Mucosa of descending colon (tissue), 3 donors: Measurements from ENCODE around the gene SOX13. TPM values are rescaled to one million over a fixed set of nuclear protein-coding genes. Genes with fewer than 3 reads are reported as not detected.

Source experiments
- ATAC-seq: fragments of 200-7000 bp; cut with Tn5 transposase; one replicate; pipeline ENCODE4 v1.9.1; 2020; ENCODE audit warnings: mild to moderate bottlenecking, moderate library complexity
- DNase-seq, 3 donors: peaks; one replicate each; pipeline ENCODE4 v3.0.0-alpha.2; 2020
- H3K36me3 ChIP-seq: fragments of 200-600 bp; one replicate; pipeline ENCODE4 v1.8.0; 2021; ENCODE audit warnings: low read depth, mild to moderate bottlenecking
- H3K4me1 ChIP-seq: fragments of 200-600 bp; one replicate; pipeline ENCODE4 v1.8.0; 2021; ENCODE audit warnings: low read depth, mild to moderate bottlenecking
- H3K4me3 ChIP-seq: fragments of 200-600 bp; one replicate; pipeline ENCODE4 v1.8.0; 2021; ENCODE audit warnings: mild to moderate bottlenecking
- H3K9me3 ChIP-seq: fragments of 200-600 bp; one replicate; pipeline ENCODE4 v1.8.0; 2021; ENCODE audit warnings: mild to moderate bottlenecking
- intact Hi-C, 2 donors: fragments of 100-400 bp; cut with DNase I in 1 of 2; cut with micrococcal nuclease in 1 of 2; formaldehyde crosslinking; loops; one replicate each; pipeline versions ENCODE4 v1.11.0 to v1.11.1; 2022; cut with DNase I, micrococcal nuclease
- long read RNA-seq, 2 donors: library from polyadenylated mRNA; unstranded; transcript quantifications; one replicate each; pipeline ENCODE4 v2.0.0, GENCODE V29; 2019 to 2021
- total RNA-seq, 3 donors: library from RNA; stranded (reverse); fragmentation: NEBNext Ultra II Directional in 2 of 3; extraction: Animal tissue kit (Norgen Biotek cat#: 25700) in 2 of 3; gene quantifications; one replicate each; pipeline versions ENCODE4 v1.2.1 to v1.2.4, GENCODE V29; 2021 to 2023
- TF ChIP-seq, protein P1 (sequence below): fragments of 200-600 bp; IDR thresholded peaks from one replicate; pipeline ENCODE4 v1.8.0; 2022; ENCODE audit warnings: antibody characterized with exemption, mild to moderate bottlenecking
- donor health status: DM: no; HTN: no; CAD: no; lungs with moderate emphysema.
- donor health status: DM: no; HTN: no; CAD: no.
- donor health status: DM: no; HTN: yes; CAD: no.

SOX13 gene
- 10 to 100 TPM; 39.8 to 69.2 (median 40.7) TPM for total RNA-seq
- long read RNA-seq, donor 1, partial matches to known transcripts: 19 of 35 reads
- long read RNA-seq, donor 1, other reads (novel, unspliced or antisense): 12 of 35 reads
- long read RNA-seq, donor 2, partial matches to known transcripts: 0 of 3 reads
- long read RNA-seq, donor 2, other reads (novel, unspliced or antisense): 3 of 3 reads

DNA sequence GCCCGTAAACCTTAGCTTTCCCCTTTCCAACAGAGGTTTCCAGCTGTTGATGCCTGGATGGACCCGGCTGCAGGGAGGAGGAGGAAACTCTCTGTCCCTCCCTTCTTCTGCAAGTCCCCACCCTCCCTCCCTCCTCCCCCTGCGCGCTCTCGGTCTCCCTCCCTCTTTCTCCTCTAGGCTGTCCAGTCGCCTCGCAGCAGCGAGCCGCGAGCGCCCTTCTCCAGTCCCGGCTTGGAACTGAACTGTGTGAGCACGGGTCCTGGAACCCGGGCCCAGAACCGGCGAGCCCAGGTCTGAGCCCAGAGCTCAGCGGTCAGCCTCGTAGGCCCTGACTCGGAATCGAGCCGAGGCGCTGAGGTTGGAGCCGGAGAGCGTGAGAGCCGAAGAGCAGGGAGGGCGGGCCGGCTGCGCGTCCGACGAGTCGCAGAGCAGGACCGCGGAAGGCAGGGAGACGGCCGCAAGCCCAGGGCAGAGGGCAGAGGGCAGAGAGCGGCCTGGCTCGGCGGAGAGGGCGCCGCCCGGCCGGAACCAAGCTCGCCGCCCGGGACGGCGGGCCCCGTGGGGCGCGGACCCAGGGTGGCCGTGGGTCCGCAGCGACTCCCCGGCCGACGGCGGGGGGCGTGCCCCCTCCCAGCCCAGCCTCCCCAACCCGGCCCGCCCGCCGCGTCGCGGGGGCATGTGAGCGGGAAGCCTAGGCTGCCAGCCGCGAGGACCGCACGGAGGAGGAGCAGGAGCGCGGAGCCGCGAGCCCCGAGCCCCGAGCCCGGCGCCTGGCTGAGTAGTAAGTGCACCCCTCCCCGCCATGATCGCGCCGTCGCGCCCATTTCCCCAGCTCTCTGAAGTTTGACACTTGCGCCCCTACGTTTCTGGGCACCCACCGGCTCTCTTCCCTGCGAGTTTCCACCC lies at the start of gene SOX13:
Gene SOX13 (plus strand): TSS at position 185 of the 906 bp plus-strand sequence. CDS start 39,801 bp downstream, outside the sequence.
- intact Hi-C loops: loop anchor here in 1 of 2 donors (10.0 kb wide), 1 partner anchor 52 kb away; no protein-coding TSS in a partner anchor

DNA sequence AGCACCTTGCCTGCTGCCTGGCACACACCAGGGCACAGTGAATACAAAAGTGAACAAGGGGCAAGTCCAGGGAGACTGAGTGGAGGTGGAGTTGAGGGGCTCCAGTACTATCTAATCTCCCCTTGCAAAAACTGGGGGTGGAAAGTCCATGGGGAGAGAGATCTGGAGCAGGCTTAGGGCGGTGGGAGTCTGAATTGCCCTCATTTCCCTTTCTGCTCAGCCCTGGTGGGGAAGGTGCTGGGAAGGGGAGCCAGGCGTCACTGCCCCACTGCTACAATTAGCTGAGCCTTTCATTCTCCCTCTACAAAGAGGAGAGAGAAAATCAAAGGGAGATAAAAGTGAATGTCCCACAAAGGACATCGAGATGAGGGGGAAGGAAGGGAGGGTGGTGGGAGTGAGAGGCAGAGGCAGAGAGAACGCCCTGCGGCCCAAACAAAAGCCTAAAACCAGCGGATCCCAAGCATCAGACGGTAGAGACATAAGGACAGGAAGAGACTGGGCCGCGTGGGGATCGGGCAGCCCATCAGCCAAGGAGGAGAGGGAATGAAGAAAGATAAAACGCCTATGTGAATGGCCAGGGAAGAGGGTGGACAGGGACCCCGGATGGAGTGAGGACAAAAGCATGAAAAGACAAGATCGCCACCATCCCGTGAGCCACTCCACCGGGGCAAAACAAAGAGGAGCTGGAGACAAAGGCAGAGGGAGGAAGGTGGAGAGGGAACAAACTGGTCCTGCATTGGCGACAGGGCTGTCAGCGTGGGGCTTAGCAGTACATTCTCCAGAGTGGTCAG lies 46.8 kb upstream of the SOX13 start:
- H3K9me3 ChIP-seq: no peaks in the 10 kb centered on the region
- DNase-seq (no peak), ATAC-seq (no peak)
- H3K4me1 ChIP-seq: no peaks in the 10 kb centered on the region
- H3K4me3 ChIP-seq: no peak overlapping the region
- no peaks in the 10 kb centered on the region for H3K36me3 ChIP-seq
- TF ChIP-seq, protein P1, sequence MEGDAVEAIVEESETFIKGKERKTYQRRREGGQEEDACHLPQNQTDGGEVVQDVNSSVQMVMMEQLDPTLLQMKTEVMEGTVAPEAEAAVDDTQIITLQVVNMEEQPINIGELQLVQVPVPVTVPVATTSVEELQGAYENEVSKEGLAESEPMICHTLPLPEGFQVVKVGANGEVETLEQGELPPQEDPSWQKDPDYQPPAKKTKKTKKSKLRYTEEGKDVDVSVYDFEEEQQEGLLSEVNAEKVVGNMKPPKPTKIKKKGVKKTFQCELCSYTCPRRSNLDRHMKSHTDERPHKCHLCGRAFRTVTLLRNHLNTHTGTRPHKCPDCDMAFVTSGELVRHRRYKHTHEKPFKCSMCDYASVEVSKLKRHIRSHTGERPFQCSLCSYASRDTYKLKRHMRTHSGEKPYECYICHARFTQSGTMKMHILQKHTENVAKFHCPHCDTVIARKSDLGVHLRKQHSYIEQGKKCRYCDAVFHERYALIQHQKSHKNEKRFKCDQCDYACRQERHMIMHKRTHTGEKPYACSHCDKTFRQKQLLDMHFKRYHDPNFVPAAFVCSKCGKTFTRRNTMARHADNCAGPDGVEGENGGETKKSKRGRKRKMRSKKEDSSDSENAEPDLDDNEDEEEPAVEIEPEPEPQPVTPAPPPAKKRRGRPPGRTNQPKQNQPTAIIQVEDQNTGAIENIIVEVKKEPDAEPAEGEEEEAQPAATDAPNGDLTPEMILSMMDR: no peak
- intact Hi-C loops: no loop called here

More for the DNA sequence above, at the start of gene SOX13:
- DNase-seq (peak; percentile 88 to 91 (median 91)), ATAC-seq (peak; percentile 83)
- Histone ChIP-seq H3K4me3 (peak within 1 kb of the TSS; percentile 46), H3K4me1 (peaks cover 8% of the 10 kb centered on the region), H3K9me3 (no peaks in the 10 kb centered on the region), H3K36me3 (no peaks in the 10 kb centered on the region)
- TF ChIP-seq, protein P1: no peak

DNA sequence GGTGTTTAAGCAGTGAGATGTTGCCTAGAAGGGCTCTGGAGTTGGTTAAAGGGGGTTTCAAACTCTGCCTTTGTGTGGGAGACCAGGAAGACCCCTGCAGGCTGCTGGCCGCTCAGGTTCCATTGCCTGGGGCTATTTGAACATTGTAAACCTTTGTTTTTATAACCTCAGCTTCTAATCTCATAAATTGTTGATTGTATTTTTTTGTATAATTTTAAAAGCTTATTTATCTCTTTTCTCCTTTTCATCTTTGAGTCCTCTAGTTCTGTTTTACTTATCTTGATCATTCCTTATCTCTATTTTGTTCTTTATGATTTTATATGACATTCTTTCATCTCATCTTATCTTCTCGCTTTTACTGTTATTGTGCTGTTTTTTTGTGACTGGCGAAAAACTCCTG lies 45.5 kb upstream of the SOX13 start:
- Histone ChIP-seq H3K9me3 (no peaks in the 10 kb centered on the region), H3K4me1 (no peaks in the 10 kb centered on the region), H3K4me3 (no peak overlapping the region), H3K36me3 (no peaks in the 10 kb centered on the region)
- TF ChIP-seq, protein P1: no peak
- intact Hi-C loops: no loop called here
- DNase-seq (no peak), ATAC-seq (no peak)

DNA sequence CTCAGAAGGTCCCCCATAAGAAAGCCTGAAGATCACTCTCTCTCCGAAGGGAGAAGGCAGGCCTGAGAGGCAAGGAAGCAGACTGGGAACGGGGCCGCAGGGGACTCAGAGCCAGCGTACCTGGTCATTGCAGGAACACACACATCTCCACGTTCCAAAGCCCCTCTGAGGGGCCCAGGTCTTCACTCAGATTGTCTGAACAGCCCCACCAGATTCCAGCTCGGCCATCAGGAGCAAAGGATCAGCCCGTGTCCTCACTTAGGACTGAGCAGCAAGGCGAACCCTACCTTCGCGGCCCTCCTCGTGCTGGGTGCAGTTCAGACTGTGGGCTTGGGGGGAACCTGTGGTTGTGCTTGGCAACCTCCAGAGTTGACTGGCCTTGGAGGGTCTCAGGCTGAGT lies 43.9 kb upstream of the SOX13 start:
- Histone ChIP-seq H3K4me1 (no peaks in the 10 kb centered on the region), H3K9me3 (no peaks in the 10 kb centered on the region), H3K4me3 (no peak overlapping the region), H3K36me3 (no peaks in the 10 kb centered on the region)
- TF ChIP-seq, protein P1: no peak
- intact Hi-C loops: no loop called here
- ATAC-seq (no peak), DNase-seq (no peak)

DNA sequence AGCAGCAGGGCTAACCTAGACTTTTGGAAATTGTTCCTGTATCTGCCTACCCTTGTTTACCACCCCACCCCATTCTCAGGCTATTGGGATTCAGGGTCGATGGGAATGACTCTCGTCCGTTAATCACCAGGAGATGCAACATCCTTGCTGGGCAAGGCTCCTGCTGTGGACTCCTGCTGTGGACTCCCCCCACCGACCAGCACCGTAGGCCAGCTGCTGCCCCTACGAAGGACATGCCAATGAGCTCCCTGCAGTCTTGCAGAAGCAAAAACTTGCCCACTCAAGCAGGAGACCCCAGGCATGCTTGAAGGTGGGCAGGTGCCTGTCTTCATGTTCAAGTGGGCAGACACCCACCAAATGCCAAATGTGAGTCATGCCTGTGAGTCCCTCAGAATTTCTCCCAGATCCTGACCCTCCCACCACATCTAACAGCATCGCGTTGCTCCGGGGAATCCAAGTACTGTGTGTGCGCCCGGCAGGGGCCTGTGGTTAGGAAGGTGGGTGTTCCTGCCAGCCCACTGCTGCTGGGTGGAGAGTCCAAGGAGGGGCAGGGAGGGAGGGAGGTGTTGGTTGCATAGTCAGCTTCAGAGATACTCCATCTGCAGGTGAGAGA lies 41.7 kb upstream of the SOX13 start:
- no peaks in the 10 kb centered on the region for H3K36me3 ChIP-seq
- no peak overlapping the region for H3K4me3 ChIP-seq
- no peak for DNase-seq
- H3K9me3 ChIP-seq: no peaks in the 10 kb centered on the region
- TF ChIP-seq, protein P1: no peak
- ATAC-seq: no peak
- intact Hi-C loops: no loop called here
- no peaks in the 10 kb centered on the region for H3K4me1 ChIP-seq
